GM12891 (cell line): ENCODE results near the gene ROBO2.

Source experiments
- POLR2A ChIP-seq: IDR thresholded peaks from 2 replicates; pipeline ENCODE4 v1.6.1; 2011; ENCODE audit warnings: low read depth, low read length, control low read depth
- POLR2AphosphoS5 ChIP-seq: IDR thresholded peaks from 2 replicates; pipeline ENCODE4 v1.6.1; 2011; ENCODE audit warnings: low read depth, low read length, control low read depth
- TAF1 ChIP-seq: IDR thresholded peaks from 2 replicates; pipeline ENCODE4 v1.6.1; 2011; ENCODE audit warnings: low read depth, low read length, control low read depth

DNA sequence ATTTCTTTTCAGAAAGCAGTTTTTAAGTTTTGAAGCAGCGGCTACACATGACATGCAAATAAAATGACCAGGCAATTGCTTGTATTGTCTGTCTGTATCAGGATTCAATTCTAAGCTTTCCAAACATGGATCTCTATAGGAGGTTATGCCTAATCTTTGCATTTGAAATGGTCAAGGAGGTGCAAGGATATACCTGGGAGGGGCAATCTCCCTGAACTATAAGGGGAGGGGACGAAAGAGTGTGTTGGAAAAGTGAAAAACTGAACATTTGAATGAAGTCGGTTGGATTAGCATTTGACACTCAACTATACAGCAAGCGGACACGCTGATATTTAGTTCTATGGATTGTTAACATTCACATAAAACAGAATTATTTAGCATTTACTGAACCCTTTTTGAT lies 11.7 kb downstream of the ROBO2 start:
- TF ChIP-seq POLR2A (no peak), POLR2AphosphoS5 (no peak), TAF1 (no peak)
